Dendritic cell treated with granulocyte-macrophage colony-stimulating factor and Interleukin-4, amounts not matched to agents 40 ng/mL and 50 ng/mL, for 4 days (primary cell): ENCODE measurements around the gene MSX1.
A peak's percentile ranks its signal among the peaks of the same experiment; 100 is the strongest.

Source experiments
- H3K27ac Mint-ChIP-seq: one replicate; pipeline ENCODE4 v1.8.0; 2022; ENCODE audit warnings: mild to moderate bottlenecking, mixed read lengths
- H3K27me3 Mint-ChIP-seq: one replicate; pipeline ENCODE4 v1.8.0; 2022; ENCODE audit warnings: mild to moderate bottlenecking, mixed read lengths
- H3K36me3 Mint-ChIP-seq: one replicate; pipeline ENCODE4 v1.8.0; 2022; ENCODE audit warnings: low read depth, mixed read lengths
- H3K4me1 Mint-ChIP-seq: one replicate; pipeline ENCODE4 v1.8.0; 2022; ENCODE audit warnings: low read depth, mixed read lengths
- H3K4me3 Mint-ChIP-seq: one replicate; pipeline ENCODE4 v1.8.0; 2022; ENCODE audit warnings: mild to moderate bottlenecking, moderate library complexity, mixed read lengths
- H3K9me3 Mint-ChIP-seq: one replicate; pipeline ENCODE4 v1.8.0; 2022; ENCODE audit warnings: mixed read lengths
- intact Hi-C: fragments of 100-400 bp; cut with micrococcal nuclease; formaldehyde crosslinking; loops from one replicate; pipeline ENCODE4 v1.15.0; 2022

Gene MSX1

DNA sequence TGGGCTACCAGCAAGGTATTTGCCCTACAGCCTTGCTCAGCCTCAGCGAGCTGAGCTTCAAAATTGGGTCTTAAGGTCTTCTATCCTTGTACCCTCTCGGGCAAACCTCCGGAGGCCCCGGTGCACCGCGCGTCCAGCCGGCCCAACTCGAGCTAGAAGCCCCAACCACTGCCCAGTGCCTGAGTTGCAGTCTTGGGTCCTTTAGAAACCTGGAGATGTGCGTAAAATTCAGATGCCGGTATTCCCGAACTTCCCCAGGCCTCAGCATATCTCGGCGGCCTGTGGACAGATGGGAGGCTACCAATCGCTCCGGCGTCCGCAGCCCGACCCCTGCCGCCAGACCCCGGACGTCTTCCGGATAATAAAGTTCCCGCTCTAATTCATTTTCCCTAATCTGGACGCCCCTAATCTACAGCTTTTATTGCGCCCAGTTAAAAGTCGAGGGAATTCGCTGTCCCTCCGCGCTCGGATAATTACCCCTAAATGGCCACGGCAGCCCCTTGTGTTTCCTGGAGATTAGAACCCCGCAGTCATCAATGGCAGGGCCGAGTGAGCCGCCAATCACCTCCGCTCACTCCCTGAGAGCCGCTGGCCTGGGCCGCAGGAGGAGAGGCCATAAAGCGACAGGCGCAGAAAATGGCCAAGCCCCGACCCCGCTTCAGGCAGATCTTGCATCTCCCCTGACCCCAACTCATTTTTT is 1.5 kb upstream of the MSX1 start:
- peaks cover 10% of the 10 kb centered on the region for H3K9me3 Mint-ChIP-seq
- no peak overlapping the region for H3K27ac Mint-ChIP-seq
- no peak overlapping the region for H3K4me3 Mint-ChIP-seq
- H3K36me3 Mint-ChIP-seq: peaks cover 8% of the 10 kb centered on the region
- peaks cover 90% of the 10 kb centered on the region for H3K27me3 Mint-ChIP-seq
- H3K4me1 Mint-ChIP-seq: peaks cover 51% of the 10 kb centered on the region
- intact Hi-C loops: no loop called here

DNA sequence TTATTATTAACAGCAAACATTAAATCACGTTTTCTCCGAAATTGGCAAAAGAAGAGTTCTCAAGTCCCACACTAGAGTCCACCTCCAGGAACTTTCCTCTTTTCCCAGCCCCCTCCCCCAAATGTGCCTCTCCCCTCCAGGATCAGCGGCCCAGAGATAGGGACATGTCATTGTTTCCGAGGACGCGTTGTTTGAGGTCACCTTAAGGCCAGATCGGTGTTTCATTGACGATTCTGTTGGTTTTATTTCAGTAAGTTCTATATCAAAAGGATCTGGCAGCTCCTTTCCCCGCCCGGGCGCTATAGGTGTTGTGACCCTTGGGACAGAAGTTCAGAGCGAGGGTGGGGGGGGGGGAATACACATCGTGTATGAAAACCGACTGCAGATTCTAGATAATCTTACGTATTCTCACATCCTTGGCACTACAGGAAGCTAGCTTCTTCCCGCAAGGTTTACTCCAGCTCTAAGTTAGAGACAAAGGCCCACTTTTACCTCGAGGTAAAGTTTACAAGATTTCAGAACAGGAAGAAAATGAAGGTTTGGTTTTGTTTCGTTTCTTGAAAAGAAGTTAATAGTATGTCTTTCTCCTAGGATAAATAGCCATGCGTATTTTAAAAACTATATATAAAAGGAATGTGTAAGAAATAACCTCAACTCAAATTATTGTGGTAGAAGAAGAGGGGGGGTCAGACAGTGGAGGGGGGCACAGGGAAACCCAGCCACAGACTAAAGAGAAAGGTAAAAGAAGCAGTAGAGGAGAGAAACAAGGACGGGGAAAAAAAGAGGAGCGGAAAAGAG is 739 bp upstream of the MSX1 start:
- Mint-ChIP-seq H3K9me3 (peaks cover 10% of the 10 kb centered on the region), H3K27me3 (peaks cover 87% of the 10 kb centered on the region), H3K4me3 (peak overlapping the region; percentile 63), H3K36me3 (peaks cover 8% of the 10 kb centered on the region), H3K4me1 (peaks cover 44% of the 10 kb centered on the region), H3K27ac (no peak overlapping the region)
- intact Hi-C loops: no loop called here

DNA sequence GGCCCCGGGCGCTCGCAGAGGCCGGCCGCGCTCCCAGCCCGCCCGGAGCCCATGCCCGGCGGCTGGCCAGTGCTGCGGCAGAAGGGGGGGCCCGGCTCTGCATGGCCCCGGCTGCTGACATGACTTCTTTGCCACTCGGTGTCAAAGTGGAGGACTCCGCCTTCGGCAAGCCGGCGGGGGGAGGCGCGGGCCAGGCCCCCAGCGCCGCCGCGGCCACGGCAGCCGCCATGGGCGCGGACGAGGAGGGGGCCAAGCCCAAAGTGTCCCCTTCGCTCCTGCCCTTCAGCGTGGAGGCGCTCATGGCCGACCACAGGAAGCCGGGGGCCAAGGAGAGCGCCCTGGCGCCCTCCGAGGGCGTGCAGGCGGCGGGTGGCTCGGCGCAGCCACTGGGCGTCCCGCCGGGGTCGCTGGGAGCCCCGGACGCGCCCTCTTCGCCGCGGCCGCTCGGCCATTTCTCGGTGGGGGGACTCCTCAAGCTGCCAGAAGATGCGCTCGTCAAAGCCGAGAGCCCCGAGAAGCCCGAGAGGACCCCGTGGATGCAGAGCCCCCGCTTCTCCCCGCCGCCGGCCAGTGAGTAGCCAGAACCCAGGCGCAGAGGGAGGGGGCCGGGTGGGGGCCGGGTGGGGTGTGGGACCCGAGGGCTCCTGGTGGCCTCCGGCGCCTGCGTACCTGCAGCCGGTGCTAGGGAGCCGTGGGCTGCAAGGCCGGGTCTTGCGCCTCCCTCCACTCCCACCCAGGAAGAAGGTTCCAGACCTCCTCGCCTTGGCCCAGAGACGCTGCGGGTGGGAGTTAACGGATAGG is 534 bp downstream of the MSX1 start:
- peak overlapping the region; percentile 75 for H3K4me3 Mint-ChIP-seq
- peaks cover 10% of the 10 kb centered on the region for H3K9me3 Mint-ChIP-seq
- peaks cover 43% of the 10 kb centered on the region for H3K4me1 Mint-ChIP-seq
- H3K36me3 Mint-ChIP-seq: peaks cover 8% of the 10 kb centered on the region
- no peak overlapping the region for H3K27ac Mint-ChIP-seq
- peaks cover 88% of the 10 kb centered on the region for H3K27me3 Mint-ChIP-seq
- intact Hi-C loops: no loop called here

DNA sequence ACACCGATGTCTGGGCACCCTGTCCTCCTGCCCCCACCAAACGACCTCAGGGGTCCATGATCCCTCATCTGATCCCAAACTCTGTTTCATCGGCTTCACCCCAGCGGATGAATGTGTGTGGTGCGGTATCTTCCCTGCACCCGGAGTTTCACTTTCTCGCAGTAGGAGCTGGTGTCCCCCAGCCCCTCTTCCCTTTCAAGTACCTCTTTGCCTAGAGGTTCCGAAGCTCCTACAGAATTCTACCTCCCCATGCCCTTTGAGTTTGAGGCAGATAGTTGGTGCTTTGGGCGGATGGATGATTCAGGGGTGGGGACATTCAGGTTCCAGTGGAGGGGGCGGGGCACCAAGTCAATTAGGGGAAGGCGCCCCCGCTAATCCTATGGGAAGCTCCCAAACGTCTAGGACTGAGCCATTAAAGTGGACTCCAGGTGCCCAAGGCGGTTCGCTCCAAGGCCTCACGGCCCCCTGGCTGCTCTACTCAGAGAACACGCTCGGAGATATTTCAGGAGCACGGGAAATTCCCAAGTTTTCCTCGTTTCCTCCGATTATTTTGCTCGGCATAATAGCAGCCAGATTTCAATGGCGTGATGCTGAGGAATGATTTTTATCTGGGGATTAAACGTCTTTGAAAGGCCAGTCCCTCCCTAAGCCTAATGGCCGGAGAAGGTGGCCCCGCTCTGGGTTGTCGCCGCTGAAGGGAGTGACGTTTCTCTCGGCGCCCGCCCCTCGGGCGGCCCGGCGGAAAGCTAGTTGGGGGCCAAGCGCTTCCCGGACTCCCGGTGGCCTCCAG is 1.3 kb downstream of the MSX1 start:
- Mint-ChIP-seq H3K9me3 (peaks cover 10% of the 10 kb centered on the region), H3K27me3 (peaks cover 87% of the 10 kb centered on the region), H3K4me1 (peaks cover 41% of the 10 kb centered on the region), H3K36me3 (peaks cover 8% of the 10 kb centered on the region), H3K27ac (no peak overlapping the region), H3K4me3 (peak overlapping the region; percentile 75)
- intact Hi-C loops: no loop called here

DNA sequence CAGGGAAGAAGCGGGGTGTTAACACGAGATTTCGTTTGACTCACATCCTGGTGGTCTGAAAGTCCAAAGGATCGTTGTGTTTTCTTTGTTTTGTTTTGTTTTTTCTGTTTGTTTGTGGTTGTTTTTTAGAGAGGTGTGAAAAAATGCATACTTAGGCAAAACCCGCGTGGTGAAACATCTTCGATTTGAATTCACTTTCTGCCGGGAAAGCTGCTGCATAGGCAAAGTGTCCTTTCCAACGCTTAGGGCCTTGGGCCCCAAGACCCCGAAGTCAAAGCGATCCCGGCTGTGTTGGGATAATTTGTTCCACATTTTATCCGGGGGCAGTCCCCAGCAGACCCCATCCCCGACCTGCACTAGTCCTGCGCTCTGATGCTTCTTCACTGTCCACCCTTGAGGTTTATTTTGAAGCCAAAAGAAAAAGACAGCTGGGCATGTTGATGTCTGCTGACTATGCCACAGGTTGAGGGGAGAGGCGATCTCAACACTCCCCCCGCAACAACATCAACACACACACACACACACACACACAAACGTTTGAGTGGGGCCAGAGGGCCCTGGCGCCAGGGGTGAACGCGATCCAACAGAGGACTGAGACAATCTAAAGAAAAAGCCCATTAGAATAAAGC is 2.0 kb downstream of the MSX1 start:
- H3K36me3 Mint-ChIP-seq: peaks cover 8% of the 10 kb centered on the region
- H3K27me3 Mint-ChIP-seq: peaks cover 87% of the 10 kb centered on the region
- no peak overlapping the region for H3K27ac Mint-ChIP-seq
- peaks cover 10% of the 10 kb centered on the region for H3K9me3 Mint-ChIP-seq
- H3K4me1 Mint-ChIP-seq: peaks cover 34% of the 10 kb centered on the region
- peak overlapping the region; percentile 75 for H3K4me3 Mint-ChIP-seq
- intact Hi-C loops: no loop called here

DNA sequence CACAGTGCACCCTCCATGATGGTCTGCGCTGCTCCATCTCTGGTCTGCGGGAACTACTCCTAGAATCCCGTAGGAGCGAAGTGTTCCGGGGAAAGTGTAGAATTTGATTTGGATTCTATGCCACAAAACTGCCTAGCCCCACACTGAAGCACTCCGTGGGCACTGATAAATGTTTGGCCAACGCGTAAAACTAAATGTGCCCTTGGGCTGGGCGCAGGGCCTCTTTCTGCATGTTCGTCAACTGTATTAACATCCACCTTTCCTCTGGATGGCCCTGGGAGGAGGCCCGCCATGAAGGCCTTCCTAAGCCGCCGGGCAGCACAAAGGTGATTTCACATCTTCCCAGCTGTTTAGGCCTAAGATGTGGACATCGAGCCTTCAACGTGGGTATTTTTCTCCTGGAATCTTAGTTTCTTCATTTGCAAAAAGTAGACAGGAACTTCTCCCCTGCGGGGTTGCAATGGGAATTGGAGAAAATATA is 2.6 kb downstream of the MSX1 start:
- Mint-ChIP-seq H3K27me3 (peaks cover 86% of the 10 kb centered on the region), H3K36me3 (peaks cover 6% of the 10 kb centered on the region), H3K9me3 (peaks cover 9% of the 10 kb centered on the region), H3K4me3 (no peak overlapping the region), H3K27ac (no peak overlapping the region), H3K4me1 (peaks cover 28% of the 10 kb centered on the region)
- intact Hi-C loops: no loop called here

DNA sequence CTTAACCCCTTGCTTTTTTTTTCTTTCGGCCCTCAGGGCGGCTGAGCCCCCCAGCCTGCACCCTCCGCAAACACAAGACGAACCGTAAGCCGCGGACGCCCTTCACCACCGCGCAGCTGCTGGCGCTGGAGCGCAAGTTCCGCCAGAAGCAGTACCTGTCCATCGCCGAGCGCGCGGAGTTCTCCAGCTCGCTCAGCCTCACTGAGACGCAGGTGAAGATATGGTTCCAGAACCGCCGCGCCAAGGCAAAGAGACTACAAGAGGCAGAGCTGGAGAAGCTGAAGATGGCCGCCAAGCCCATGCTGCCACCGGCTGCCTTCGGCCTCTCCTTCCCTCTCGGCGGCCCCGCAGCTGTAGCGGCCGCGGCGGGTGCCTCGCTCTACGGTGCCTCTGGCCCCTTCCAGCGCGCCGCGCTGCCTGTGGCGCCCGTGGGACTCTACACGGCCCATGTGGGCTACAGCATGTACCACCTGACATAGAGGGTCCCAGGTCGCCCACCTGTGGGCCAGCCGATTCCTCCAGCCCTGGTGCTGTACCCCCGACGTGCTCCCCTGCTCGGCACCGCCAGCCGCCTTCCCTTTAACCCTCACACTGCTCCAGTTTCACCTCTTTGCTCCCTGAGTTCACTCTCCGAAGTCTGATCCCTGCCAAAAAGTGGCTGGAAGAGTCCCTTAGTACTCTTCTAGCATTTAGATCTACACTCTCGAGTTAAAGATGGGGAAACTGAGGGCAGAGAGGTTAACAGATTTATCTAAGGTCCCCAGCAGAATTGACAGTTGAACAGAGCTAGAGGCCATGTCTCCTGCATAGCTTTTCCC is 3.4 kb downstream of the MSX1 start:
- Mint-ChIP-seq H3K27me3 (peaks cover 79% of the 10 kb centered on the region), H3K4me1 (peaks cover 22% of the 10 kb centered on the region), H3K27ac (no peak overlapping the region), H3K36me3 (no peaks in the 10 kb centered on the region), H3K9me3 (peaks cover 1% of the 10 kb centered on the region), H3K4me3 (no peak overlapping the region)
- intact Hi-C loops: no loop called here

DNA sequence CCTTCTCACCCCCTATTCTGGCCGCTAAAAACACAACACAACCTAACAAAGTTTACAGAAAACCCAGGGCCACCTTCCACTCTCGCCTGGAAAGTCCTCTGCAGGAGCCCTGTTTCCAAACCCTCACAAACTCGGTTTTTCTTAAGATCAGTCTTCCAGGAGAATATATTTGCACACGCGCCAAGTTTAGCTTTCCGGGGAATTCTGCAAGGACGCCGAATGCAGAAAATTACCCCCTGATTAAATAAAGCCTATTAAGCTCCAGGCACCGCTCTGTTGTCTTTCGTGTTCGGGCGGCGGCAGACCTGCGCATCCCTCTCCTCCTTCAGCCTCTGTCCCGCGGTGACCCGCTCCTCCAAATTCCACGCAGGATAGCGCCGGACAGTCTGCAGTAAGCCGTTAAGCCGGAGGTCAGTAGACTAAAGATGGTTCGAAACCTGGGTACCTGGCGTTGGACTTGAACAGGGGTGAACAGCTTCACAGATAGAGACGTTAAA is 5.0 kb downstream of the MSX1 start:
- intact Hi-C loops: no loop called here
- H3K4me3 Mint-ChIP-seq: no peak overlapping the region
- H3K36me3 Mint-ChIP-seq: no peaks in the 10 kb centered on the region
- peaks cover 17% of the 10 kb centered on the region for H3K4me1 Mint-ChIP-seq
- H3K9me3 Mint-ChIP-seq: no peaks in the 10 kb centered on the region
- H3K27ac Mint-ChIP-seq: no peak overlapping the region
- peaks cover 77% of the 10 kb centered on the region for H3K27me3 Mint-ChIP-seq

DNA sequence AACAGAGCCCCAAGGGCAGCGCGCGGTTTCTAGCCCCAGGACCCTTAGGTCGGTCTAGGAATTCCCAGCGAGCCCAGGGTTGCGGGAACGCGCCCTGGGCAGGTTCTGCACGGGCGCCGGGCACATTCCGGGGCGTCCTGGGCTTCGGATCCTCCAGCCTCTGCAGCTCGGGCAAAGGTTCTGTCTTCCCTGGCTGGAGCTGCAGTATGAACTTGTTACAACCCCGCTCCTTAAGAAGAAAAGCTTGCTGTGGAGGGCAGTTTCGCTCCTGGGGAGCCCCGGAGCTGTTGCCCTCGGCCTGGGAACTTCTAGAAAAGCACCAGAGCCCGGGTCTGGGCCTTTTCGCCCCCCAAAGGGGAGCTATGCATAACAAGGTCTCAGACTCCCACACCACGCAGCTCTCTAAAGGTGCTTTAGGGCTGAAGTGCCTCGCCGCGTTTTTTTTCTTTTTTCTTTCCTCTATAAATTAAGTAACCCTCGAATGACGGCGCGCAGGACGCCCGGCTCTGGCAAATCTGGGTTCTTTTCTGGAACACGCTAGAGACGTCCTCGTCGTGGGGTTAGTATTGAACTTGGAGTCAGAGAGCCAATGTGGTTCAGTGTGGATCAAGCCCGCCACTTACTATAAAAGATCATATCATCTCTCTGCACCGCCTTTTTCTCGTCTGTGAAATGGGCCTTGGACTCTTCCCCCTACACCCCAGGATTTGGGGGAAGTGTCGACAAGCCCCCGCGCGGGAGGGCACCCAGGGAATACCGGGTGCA is 5.7 kb downstream of the MSX1 start:
- peaks cover 82% of the 10 kb centered on the region for H3K27me3 Mint-ChIP-seq
- no peak overlapping the region for H3K27ac Mint-ChIP-seq
- peaks cover 17% of the 10 kb centered on the region for H3K4me1 Mint-ChIP-seq
- intact Hi-C loops: no loop called here
- H3K9me3 Mint-ChIP-seq: no peaks in the 10 kb centered on the region
- no peaks in the 10 kb centered on the region for H3K36me3 Mint-ChIP-seq
- no peak overlapping the region for H3K4me3 Mint-ChIP-seq

DNA sequence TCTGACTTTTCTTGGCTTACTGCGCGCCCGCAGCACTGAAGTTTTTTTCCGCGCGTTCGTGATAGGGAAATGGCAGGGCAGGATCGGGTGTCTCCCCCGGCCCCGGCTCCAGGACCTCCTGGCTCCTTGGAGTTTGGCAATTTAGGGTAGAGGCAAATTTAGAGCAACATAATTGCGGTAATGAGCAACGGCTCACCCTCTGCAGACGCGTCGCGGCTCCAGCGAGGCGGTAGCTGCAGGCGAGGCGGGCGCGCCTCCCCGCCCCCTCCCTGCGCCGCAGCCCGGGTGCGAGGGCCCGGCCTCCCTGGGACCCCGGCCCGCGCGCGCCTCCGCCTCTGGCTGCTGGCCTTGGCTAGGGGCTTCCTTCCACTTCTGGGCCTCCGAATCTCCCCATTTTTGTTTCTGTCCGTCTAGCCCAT is 6.2 kb downstream of the MSX1 start:
- Mint-ChIP-seq H3K36me3 (no peaks in the 10 kb centered on the region), H3K27ac (no peak overlapping the region), H3K9me3 (no peaks in the 10 kb centered on the region), H3K4me3 (no peak overlapping the region), H3K4me1 (peaks cover 13% of the 10 kb centered on the region), H3K27me3 (peaks cover 83% of the 10 kb centered on the region)
- intact Hi-C loops: no loop called here

DNA sequence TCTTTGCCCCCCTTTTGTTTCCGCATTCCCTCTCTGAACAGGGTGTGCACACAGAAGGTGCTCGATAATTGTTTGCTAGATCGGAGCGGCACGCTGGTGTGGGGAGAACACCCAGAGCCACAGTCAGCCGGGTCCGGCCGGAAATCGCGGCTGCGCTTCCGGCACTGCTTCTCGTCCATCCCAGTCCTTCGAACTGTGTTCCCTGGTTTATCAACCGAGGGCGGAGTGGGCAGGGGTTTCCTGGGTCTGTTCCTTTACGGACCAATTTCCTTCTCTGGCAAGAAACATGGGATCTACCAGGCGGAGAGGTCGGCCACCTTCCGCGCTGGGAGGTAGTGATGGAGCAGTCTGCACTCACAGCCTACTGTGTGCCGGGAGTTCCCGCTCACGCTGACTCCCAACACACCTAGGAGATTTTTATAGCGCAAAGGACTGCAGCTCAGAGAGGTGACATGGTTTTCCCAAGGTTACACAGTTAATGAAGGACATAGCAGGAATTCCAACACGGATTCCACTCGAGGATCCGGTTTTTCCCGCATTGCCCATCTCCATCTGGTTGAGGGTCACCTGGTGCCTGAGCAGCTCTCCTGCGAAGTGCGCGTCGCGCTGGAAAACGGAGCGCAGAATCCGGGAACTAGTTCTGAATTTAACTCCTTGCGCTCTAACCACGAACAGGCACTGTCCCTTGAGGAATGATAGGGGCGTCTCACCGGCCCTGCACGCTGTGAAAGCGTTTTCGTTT is 6.8 kb downstream of the MSX1 start:
- Mint-ChIP-seq H3K27ac (no peak overlapping the region), H3K4me3 (no peak overlapping the region), H3K9me3 (no peaks in the 10 kb centered on the region), H3K4me1 (peaks cover 7% of the 10 kb centered on the region), H3K36me3 (no peaks in the 10 kb centered on the region), H3K27me3 (peaks cover 83% of the 10 kb centered on the region)
- intact Hi-C loops: no loop called here
